PFSK-1 (cell line): ENCODE data around the gene SAP30.

Experiments
- FOXP2 ChIP-seq: optimal IDR thresholded peaks from 2 replicates; pipeline ENCODE3; 2011; ENCODE audit warnings: borderline replicate concordance, control low read depth, inconsistent platforms; ENCODE audit not compliant: insufficient read depth; ENCODE audit errors: extremely low read length, extremely low read depth
- POLR2AphosphoS5 ChIP-seq: IDR thresholded peaks from 2 replicates; pipeline ENCODE4 v1.6.1; 2012; ENCODE audit warnings: low read depth, mild to moderate bottlenecking, control low read depth, low read length, moderate library complexity
- SIN3A ChIP-seq: IDR thresholded peaks from 2 replicates; pipeline ENCODE4 v1.6.1; 2012; ENCODE audit warnings: mild to moderate bottlenecking, low read length, moderate library complexity, borderline replicate concordance; ENCODE audit not compliant: insufficient read depth
- TAF1 ChIP-seq: IDR thresholded peaks from 2 replicates; pipeline ENCODE4 v1.6.1; 2012; ENCODE audit warnings: low read length, control low read depth, borderline replicate concordance; ENCODE audit not compliant: insufficient read depth
- TF ChIP-seq, protein P1 (sequence below), 2 experiments: IDR thresholded peaks; 2 replicates each; pipeline versions ENCODE4 v1.6.1 to v1.8.0; 2011 to 2012; ENCODE audit warnings: low read depth in 2 of 2, low read length in 2 of 2, control low read depth in 1 of 2, inconsistent platforms in 1 of 2, mild to moderate bottlenecking in 1 of 2, moderate library complexity in 1 of 2; ENCODE audit not compliant: insufficient read depth in 1 of 2

The SAP30 gene

DNA sequence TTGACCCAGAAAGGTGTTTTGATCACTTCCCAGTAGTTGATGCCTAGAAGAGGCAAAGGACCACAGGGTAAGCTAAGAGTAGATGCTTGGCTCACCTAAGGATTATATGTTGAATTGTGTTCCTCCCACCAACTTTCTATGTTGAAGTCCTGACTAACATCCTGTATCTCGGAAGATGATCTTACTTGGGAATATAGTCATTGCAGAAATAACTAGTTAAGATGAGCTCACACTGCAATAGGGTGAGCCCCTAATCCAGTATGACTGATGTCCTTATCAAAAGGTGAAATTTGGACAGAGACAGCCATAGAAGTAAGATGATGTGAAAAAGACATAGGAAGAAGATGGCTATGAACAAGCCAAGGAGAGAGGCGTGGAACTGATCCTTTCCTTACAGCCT, 33.3 kb upstream of the SAP30 start:
- TF ChIP-seq, protein P1, sequence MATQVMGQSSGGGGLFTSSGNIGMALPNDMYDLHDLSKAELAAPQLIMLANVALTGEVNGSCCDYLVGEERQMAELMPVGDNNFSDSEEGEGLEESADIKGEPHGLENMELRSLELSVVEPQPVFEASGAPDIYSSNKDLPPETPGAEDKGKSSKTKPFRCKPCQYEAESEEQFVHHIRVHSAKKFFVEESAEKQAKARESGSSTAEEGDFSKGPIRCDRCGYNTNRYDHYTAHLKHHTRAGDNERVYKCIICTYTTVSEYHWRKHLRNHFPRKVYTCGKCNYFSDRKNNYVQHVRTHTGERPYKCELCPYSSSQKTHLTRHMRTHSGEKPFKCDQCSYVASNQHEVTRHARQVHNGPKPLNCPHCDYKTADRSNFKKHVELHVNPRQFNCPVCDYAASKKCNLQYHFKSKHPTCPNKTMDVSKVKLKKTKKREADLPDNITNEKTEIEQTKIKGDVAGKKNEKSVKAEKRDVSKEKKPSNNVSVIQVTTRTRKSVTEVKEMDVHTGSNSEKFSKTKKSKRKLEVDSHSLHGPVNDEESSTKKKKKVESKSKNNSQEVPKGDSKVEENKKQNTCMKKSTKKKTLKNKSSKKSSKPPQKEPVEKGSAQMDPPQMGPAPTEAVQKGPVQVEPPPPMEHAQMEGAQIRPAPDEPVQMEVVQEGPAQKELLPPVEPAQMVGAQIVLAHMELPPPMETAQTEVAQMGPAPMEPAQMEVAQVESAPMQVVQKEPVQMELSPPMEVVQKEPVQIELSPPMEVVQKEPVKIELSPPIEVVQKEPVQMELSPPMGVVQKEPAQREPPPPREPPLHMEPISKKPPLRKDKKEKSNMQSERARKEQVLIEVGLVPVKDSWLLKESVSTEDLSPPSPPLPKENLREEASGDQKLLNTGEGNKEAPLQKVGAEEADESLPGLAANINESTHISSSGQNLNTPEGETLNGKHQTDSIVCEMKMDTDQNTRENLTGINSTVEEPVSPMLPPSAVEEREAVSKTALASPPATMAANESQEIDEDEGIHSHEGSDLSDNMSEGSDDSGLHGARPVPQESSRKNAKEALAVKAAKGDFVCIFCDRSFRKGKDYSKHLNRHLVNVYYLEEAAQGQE (IDR thresholded peaks at IDR 0.05; ENCODE audit: insufficient read depth in 1 of 2, low read depth in 2 of 2, low read length in 2 of 2): no peak
- no peak for TF ChIP-seq POLR2AphosphoS5
- no peak for TF ChIP-seq FOXP2
- TF ChIP-seq TAF1: no peak
- TF ChIP-seq SIN3A: no peak

- TF ChIP-seq SIN3A: no peak
- no peak for TF ChIP-seq TAF1
- TF ChIP-seq FOXP2: no peak
- no peak for TF ChIP-seq POLR2AphosphoS5
- TF ChIP-seq, protein P1 (IDR thresholded peaks at IDR 0.05; ENCODE audit: insufficient read depth in 1 of 2, low read depth in 2 of 2, low read length in 2 of 2): no peak
Observed at GRCh38 chr4:173343832-173344397, 26.8 kb upstream of the SAP30 start.

DNA sequence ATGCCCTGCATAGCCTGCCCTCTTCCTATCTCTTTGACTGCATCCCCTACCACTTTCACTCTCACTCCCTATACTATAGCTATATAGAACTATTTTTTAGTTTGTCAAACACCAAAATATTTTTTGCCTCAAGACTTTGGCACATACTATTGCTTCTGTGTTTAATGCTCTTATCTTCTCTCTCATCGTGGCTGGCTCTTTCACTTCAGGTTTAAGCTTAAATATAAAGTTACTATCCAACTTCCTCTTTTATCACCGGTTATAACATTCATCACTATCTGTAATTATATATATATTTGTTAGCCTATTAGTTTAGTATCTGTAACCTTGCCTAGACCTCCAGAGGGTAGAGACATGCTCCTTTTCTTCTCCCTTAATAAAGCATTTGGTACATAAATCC, 25.1 kb upstream of the SAP30 start:
- TF ChIP-seq POLR2AphosphoS5 (no peak), SIN3A (no peak), FOXP2 (no peak), TAF1 (no peak)
- TF ChIP-seq, protein P1 (IDR thresholded peaks at IDR 0.05; ENCODE audit: insufficient read depth in 1 of 2, low read depth in 2 of 2, low read length in 2 of 2): no peak

DNA sequence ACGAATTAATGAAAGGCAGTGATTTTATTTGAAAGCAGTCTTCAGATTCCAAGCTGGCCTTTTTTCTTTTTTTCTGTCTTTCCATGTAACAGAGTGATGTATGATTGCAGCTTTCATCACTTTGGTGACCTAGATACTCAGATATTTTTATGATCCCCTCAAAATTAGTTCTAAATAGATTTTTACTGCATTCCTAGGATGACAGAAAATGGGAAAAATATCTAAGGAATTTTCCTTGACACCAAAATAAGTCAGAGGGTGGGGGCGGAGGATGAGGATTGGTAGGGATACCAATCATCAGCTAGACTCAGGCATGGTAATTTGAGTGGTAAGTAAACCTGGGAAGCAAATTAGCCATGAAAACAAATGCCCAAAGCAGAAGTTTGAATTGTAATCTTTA, 24.7 kb upstream of the SAP30 start:
- TF ChIP-seq POLR2AphosphoS5 (no peak), TAF1 (no peak), SIN3A (no peak), FOXP2 (no peak)
- TF ChIP-seq, protein P1 (IDR thresholded peaks at IDR 0.05; ENCODE audit: insufficient read depth in 1 of 2, low read depth in 2 of 2, low read length in 2 of 2): no peak

DNA sequence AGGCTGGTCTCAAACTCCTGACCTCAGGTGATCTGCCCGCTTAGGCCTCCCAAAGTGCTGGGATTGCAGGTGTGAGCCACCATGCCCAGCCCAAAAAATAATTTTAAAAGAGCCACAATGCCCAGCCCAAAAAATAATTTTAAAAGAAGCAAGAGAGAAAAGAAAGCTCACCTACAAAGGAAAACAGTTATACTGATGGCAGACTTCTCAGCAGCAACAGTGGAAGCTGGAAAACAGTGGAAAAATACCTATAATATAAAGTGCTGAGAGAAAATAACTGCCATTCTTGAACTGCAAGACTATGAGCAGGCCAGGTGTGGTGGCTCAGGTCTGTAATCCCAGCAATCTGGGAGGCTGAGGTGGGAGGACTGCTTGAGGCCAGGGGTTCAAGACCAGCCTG, 23.3 kb upstream of the SAP30 start:
- TF ChIP-seq POLR2AphosphoS5 (no peak), FOXP2 (no peak), SIN3A (no peak), TAF1 (no peak)
- TF ChIP-seq, protein P1 (IDR thresholded peaks at IDR 0.05; ENCODE audit: insufficient read depth in 1 of 2, low read depth in 2 of 2, low read length in 2 of 2): no peak
